GM19463 (cell line): Measurements from ENCODE around the gene MBD6.
"Not testable (repeated sequence)": the region's sequence is repeated elsewhere in the genome, so short reads cannot be mapped to it uniquely, and the experiment has no call there.

ENCODE experiments used
- ATAC-seq: cut with Tn5 transposase; IDR thresholded peaks from one replicate; pipeline ENCODE4 v1.9.1; 2021; ENCODE audit warnings: mild to moderate bottlenecking, moderate library complexity; ENCODE audit not compliant: unreplicated experiment

Gene MBD6

GRCh38 chr12:57513677-57514076 is 8.9 kb upstream of the MBD6 start:
- ATAC-seq = not testable (repeated sequence)

- ATAC-seq = not testable (repeated sequence)
These were observed 8.4 kb upstream of the MBD6 start for GRCh38 chr12:57514246-57514645.

DNA sequence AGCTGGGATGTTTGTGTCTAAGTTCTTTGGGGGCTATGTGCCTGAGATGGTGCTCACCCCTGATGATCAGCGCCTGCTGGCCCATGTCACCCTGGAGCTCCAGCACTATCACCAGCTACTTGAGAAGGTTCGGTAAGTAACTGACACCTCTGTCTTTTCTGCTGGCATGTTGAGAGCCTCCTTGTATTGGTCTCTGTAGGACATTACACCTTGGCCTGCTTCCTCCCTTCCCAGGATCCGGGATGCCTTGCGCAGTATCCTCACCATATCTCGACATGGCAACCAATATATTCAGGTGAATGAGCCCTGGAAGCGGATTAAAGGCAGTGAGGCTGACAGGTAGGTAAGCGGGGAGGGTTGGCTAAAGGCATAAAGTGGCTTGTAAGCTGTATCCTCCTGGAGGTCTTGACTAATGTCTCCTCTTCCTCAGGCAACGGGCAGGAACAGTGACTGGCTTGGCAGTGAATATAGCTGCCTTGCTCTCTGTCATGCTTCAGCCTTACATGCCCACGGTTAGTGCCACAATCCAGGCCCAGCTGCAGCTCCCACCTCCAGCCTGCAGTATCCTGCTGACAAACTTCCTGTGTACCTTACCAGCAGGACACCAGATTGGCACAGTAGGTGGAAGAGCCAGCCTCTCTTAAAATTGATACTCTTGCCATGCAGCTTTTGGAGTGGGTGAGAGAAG is 7.8 kb upstream of the MBD6 start:
- ATAC-seq = no peak

GRCh38 chr12:57515408-57515933 is 7.2 kb upstream of the MBD6 start:
- no peak for ATAC-seq

- no peak for ATAC-seq
These were observed 6.6 kb upstream of the MBD6 start for GRCh38 chr12:57515934-57516541.

DNA sequence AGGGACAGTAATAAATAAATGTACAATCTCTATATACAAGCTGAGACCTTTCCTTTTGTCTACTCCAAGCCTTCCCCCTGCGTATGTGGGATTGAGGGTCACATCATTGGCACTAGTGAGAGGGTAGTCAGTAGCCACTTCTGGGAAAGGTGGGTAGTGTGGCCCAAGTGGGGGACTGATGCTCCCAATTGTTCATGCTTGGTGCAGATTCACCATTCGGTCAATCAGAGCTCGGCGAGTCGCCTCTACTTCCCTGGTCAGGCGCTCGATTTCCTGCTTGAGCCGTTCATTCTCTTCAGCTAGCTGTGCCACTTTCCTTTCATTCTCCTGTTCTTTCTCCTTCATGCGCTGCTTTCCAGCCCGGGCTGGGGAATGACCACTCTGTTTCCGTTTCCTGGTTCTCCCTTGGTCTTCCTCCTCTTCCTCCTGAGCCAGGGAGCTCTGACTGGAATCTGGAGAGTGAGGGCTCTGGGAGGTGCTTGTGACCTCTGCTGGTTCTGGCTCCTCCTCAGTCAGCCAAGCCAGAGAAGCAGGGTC is 5.9 kb upstream of the MBD6 start:
- ATAC-seq = no peak

- no peak for ATAC-seq
These were observed 5.4 kb upstream of the MBD6 start for GRCh38 chr12:57517187-57517586.

DNA sequence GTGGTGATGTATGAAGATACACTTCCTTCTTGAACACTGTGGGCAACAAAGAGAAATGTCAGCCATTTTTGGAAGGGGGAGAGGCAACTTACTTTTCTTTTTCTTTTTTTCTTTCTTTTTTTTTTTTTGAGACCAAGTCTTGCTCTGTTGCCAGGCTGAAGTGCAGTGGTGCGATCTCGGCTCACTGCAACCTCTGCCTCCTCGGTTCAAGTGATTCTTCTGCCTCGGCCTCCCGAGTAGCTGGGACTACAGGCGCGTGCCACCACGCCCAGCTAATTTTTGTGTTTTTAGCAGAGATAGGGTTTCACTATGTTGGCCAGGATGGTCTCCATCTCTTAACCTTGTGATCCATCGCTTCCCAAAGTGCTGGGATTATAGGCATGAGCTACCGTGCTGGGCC is 4.9 kb upstream of the MBD6 start:
- ATAC-seq = not testable (repeated sequence)

DNA sequence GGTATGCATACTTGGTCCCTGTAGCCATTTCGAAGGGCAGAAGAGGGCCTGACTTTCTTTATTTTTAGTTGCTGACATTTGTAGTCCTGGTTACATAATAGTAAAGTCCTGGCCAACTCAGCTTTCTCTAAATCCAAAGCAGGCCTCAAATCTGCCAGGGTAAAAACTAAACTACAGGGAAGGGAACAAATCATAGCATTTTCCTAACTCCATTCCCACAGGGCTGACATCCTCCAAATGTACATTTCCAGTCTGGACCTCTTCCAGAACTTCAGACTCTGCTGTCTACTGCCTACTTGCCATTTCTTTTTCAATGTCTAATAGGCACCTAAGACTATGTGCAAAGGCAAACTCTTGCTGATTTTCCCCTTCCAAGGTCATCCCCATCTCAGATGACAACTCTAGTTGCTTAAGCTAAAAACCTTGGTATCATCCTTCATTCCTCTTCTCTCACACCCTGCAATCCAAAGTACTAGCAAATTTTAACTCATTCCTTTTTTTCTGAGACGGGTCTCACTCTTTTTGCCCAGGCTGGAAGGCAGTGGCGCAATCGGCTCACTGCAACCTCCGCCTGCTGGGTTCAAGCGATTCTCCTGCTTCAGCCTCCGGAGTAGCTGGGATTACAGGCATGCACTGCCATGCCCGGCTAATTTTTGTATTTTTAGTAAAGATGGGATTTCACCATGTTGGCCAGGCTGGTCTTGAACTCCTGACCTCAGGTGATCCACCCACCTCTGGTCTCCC is 4.3 kb upstream of the MBD6 start:
- ATAC-seq = no peak

- no peak for ATAC-seq
These were observed 3.5 kb upstream of the MBD6 start for GRCh38 chr12:57518920-57519795.

DNA sequence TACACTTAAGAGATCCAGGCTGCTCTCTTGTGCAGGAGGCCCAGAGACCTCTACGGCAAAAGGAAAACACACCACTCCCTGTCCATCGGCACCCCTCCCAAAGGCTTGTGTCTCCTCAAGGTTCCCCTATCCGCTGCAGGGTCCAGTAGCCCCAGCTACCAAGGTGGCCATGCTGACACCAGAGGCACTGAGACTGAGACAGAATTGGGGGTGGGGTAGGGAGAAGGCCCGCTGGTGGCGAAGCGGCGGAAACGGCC is 2.9 kb upstream of the MBD6 start:
- ATAC-seq = peak; percentile 2

GRCh38 chr12:57520053-57520818 is 2.4 kb upstream of the MBD6 start, which contains the start of gene DDIT3:
Gene DDIT3, minus strand, starts transcription at chr12:57520514. Its CDS starts 3,108 bp downstream, at chr12:57517406.
- ATAC-seq = peak; percentile 72

GRCh38 chr12:57521525-57522010 is 1.1 kb upstream of the MBD6 start:
- no peak for ATAC-seq

DNA sequence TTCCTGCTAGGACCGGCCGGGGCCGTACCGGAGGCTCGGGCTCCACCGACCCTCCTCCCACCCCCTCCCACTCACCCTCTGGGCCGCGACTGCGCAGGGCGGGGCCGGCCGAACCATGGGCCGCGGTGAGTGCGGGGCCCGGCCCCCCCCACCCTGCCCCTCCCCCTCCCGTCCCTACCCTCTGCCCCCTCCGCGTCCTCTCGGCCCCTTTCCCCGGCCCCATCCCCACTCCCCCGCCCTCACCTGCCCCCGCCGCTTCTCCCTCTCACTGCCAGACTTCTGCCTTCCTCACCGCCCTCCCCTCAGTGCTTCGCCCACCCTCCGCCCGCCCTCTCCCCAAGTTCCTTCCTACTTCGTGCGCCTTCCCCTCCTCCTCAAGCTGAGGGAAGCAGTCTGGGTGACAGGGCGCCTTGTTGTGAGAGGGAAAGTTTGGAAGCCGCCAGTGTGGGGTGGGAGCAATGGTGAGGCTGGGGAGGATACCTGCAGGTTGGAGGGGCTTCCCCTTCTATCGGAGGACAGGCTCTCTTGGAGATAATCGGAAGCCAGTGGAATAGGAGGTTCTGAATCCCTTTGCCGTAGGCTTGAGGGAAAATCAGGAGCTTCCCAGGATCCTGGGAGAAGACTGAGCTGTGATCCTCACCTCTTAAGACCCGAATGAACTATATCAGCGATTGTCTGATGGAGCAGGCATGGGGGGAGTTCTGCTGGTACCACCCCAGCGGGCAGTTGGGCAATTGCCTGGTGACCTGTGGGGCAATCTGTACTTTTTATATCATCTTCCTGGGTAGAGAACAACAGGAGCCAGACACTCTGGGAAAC is 472 bp downstream of the MBD6 start:
- ATAC-seq = no peak

GRCh38 chr12:57523706-57524614 is 1.3 kb downstream of the MBD6 start:
- ATAC-seq = no peak

DNA sequence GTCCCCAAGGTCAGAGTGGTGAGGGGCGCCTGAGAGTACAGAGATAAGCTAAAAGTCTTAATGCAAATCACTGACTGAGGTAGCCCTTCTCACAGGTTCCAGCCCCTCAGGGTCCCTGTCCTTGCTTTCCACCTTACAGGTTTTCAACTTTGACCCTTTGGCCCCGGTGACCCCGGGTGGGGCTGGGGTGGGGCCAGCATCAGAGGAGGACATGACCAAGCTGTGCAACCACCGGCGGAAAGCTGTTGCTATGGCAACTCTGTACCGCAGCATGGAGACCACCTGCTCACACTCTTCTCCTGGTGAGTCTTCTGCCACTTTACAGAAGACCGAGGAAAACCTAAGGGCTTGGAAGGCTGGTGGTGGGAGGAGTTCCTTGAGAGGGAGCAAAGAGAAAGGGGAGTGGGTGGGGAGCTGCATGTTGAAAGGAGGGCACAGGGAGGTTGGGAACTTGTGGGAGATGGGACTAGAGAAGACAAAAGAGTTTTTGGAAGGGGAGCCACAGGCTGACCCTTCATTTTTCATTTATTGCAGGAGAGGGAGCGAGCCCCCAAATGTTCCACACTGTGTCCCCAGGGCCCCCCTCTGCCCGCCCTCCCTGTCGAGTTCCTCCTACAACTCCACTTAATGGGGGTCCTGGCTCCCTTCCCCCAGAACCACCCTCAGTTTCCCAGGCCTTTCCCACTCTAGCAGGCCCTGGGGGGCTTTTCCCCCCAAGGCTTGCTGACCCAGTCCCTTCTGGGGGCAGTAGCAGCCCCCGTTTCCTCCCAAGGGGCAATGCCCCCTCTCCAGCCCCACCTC is 2.4 kb downstream of the MBD6 start:
- no peak for ATAC-seq
